Osteoblast (primary cell): Measurements from ENCODE around the gene LINC00237. TPM values are rescaled to one million over a fixed set of nuclear protein-coding genes. Genes with fewer than 3 reads are reported as not detected.

Source experiments
- DNase-seq: peaks from one replicate; pipeline ENCODE4 v3.0.0; 2011; ENCODE audit warnings: low spot score, mixed read lengths; ENCODE audit not compliant: insufficient read length; ENCODE audit errors: missing footprints
- H2AFZ ChIP-seq: 2 replicates; pipeline ENCODE4 v1.6.0; 2011; ENCODE audit warnings: mild to moderate bottlenecking, low read length
- H3K27ac ChIP-seq: 2 replicates; pipeline ENCODE4 v1.5.1; 2011; ENCODE audit warnings: mild to moderate bottlenecking, low read depth, low read length, moderate library complexity
- H3K27me3 ChIP-seq: 2 replicates; pipeline ENCODE4 v1.6.0; 2012; ENCODE audit warnings: mild to moderate bottlenecking, control low read depth, inconsistent platforms, low read length, moderate library complexity; ENCODE audit not compliant: insufficient read depth
- H3K36me3 ChIP-seq: 2 replicates; pipeline ENCODE4 v1.5.1; 2011; ENCODE audit warnings: mild to moderate bottlenecking, low read length, control low read depth, moderate library complexity; ENCODE audit not compliant: insufficient read depth
- H3K4me1 ChIP-seq: 2 replicates; pipeline ENCODE4 v1.5.1; 2011; ENCODE audit warnings: mild to moderate bottlenecking, low read length, control low read depth, moderate library complexity; ENCODE audit not compliant: insufficient read depth
- H3K4me2 ChIP-seq: 2 replicates; pipeline ENCODE4 v1.6.0; 2011; ENCODE audit warnings: mild to moderate bottlenecking, low read length; ENCODE audit not compliant: insufficient read depth
- H3K4me3 ChIP-seq: fragments of 200-600 bp; sonication (generic); 3 replicates; pipeline ENCODE4 v1.5.1; 2012; ENCODE audit warnings: mild to moderate bottlenecking, low read length, inconsistent platforms; ENCODE audit not compliant: insufficient read depth
- H3K79me2 ChIP-seq: 2 replicates; pipeline ENCODE4 v1.6.0; 2012; ENCODE audit warnings: mild to moderate bottlenecking, low read length, control low read depth, inconsistent platforms; ENCODE audit not compliant: insufficient read depth
- H3K9me3 ChIP-seq: 2 replicates; pipeline ENCODE4 v1.5.1; 2011; ENCODE audit warnings: low read depth, low read length, control low read depth
- H4K20me1 ChIP-seq: 2 replicates; pipeline ENCODE4 v1.6.0; 2012; ENCODE audit warnings: mild to moderate bottlenecking, low read length, control low read depth; ENCODE audit not compliant: insufficient read depth
- CTCF ChIP-seq: IDR thresholded peaks from 2 replicates; pipeline ENCODE4 v1.5.1; 2011; ENCODE audit warnings: mild to moderate bottlenecking, low read depth, low read length, moderate library complexity; ENCODE audit errors: extremely low read depth
- total RNA-seq: library from RNA; depleted of rRNA; stranded (reverse); fragments of >200 nt; gene quantifications from 2 replicates; pipeline ENCODE4 v1.2.3, GENCODE V29; 2012

Gene LINC00237
- total RNA-seq, 1 donor, result not detected

- H2AFZ ChIP-seq, result no peak overlapping the region
- no peaks in the 10 kb centered on the region for H3K36me3 ChIP-seq
- no peak overlapping the region for H3K4me3 ChIP-seq
- H3K27ac ChIP-seq, result no peak overlapping the region
- no peaks in the 10 kb centered on the region for H3K27me3 ChIP-seq
- H4K20me1 ChIP-seq, result no peaks in the 10 kb centered on the region
- H3K9me3 ChIP-seq, result no peaks in the 10 kb centered on the region
- no peaks in the 10 kb centered on the region for H3K79me2 ChIP-seq
- H3K4me1 ChIP-seq, result no peaks in the 10 kb centered on the region
- no peak for TF ChIP-seq CTCF
- no peak overlapping the region for H3K4me2 ChIP-seq
- DNase-seq, result no peak
These were observed 53.0 kb downstream of the LINC00237 start for GRCh38 chr20:21053002-21053762.

- H3K79me2 ChIP-seq, result no peaks in the 10 kb centered on the region
- DNase-seq, result no peak
- H4K20me1 ChIP-seq, result no peaks in the 10 kb centered on the region
- no peak overlapping the region for H3K27ac ChIP-seq
- no peaks in the 10 kb centered on the region for H3K27me3 ChIP-seq
- TF ChIP-seq CTCF, result no peak
- H3K9me3 ChIP-seq, result no peaks in the 10 kb centered on the region
- no peak overlapping the region for H2AFZ ChIP-seq
- H3K4me1 ChIP-seq, result no peaks in the 10 kb centered on the region
- no peaks in the 10 kb centered on the region for H3K36me3 ChIP-seq
- no peak overlapping the region for H3K4me2 ChIP-seq
- H3K4me3 ChIP-seq, result no peak overlapping the region
These were observed 53.5 kb downstream of the LINC00237 start for GRCh38 chr20:21052686-21053001.

GRCh38 chr20:21052241-21052640 lies 53.9 kb downstream of the LINC00237 start:
- Histone ChIP-seq H3K4me2 (no peak overlapping the region), H3K79me2 (no peaks in the 10 kb centered on the region), H3K27me3 (no peaks in the 10 kb centered on the region), H3K27ac (no peak overlapping the region), H3K4me1 (no peaks in the 10 kb centered on the region), H4K20me1 (no peaks in the 10 kb centered on the region), H3K4me3 (no peak overlapping the region), H3K36me3 (no peaks in the 10 kb centered on the region), H3K9me3 (no peaks in the 10 kb centered on the region), H2AFZ (no peak overlapping the region)
- DNase-seq, result no peak
- TF ChIP-seq CTCF, result no peak

DNA sequence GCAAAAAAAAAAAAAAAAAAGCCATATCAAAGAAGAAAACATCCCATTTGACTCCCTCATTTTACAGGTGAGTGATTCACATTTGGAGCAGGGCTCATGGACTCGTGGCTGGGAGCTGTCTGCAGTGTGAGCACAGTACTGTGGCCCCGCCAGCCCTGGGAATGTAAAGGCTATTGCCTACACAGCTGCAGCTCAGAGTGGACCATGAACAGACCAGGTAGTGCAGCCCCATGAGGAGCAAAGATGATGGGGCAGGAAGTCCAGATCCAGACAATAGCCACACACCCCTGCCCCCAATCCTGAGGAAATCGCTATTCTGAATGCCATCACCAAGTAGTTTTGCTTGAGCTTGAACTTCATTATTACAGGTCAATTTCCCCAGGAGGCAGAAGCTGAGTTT lies 55.4 kb downstream of the LINC00237 start:
- Histone ChIP-seq H3K27me3 (no peaks in the 10 kb centered on the region), H2AFZ (no peak overlapping the region), H4K20me1 (no peaks in the 10 kb centered on the region), H3K9me3 (no peaks in the 10 kb centered on the region), H3K36me3 (no peaks in the 10 kb centered on the region), H3K79me2 (no peaks in the 10 kb centered on the region), H3K4me2 (no peak overlapping the region), H3K4me1 (no peaks in the 10 kb centered on the region), H3K4me3 (no peak overlapping the region), H3K27ac (no peak overlapping the region)
- DNase-seq, result no peak
- TF ChIP-seq CTCF, result no peak
